NCI-H2081 treated with DMSO at 0.1 percent for 48 hours (cell line): ENCODE results near the gene PKM.
"Not testable (repeated sequence)": the region's sequence is repeated elsewhere in the genome, so short reads cannot be mapped to it uniquely, and the experiment has no call there.

Source experiments
- DNase-seq: peaks from one replicate; lab custom pipeline; 2025; lab: John Stamatoyannopoulos, UW

PKM gene

DNA sequence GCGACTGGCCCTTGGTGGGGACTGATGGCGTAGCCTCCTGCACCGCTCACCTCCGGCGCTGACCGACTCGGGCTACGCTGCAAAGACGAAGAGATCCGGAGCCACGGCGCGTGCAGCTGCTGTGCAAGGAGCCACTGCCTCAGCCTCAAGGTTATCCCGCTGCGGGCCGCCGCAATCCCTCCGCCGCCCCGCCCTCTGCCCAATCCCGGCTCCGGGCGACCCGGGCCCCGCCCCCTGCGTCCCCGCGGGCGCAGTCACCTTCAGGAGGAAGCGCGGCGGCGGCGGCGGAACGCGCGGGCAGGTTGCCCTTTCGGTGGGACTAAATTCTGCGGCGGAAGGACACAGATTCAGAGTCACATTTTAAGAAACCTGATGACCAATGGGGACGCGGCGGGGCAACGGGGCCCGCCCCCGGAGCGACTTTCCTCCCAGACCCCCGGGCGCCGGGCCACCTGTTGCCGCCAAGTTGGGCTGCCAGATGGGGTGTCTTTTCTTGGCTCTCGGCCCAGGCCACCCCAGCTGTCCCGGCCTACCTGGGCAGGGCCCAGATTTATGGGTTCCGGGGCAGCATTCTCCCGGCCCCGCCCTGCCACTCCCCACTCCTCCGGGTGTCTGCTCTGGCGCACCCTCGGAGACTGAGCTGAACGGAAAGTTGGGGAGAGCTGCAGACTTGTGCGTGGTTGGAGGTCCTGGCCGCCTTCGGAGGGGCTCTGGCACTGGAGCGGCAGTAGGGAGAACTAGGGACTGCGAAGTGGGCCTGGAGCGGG, at the start of gene PKM:
TSS of gene PKM (minus strand) at position 125 of the 767 bp plus-strand sequence. CDS start 12,093 bp downstream, outside the sequence.
- peak; percentile 66 for DNase-seq

DNA sequence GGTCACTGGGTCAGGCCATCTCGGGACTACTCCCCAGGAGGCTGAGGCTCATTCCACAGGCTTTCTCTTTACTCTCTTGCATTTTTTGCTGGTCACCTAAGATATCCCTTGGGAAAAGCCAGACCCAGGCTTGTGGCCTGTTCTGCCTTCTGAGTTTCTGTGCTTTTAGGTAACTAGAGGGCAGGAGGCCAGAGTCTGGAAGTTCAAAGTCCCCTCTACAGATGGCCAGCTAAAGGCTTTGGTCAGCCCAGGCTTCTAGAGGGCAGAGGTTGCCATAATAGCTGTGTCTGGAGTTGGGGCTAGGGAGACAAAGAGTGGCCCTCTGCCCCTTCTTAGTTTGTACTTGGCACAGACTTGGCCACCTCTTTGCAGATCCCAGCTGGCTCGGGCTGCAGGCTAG, 49.8 kb upstream of the PKM start:
- no peak for DNase-seq

GRCh38 chr15:72278737-72279136, 47.7 kb upstream of the PKM start:
- no peak for DNase-seq

GRCh38 chr15:72276326-72276700, 45.3 kb upstream of the PKM start:
- no peak for DNase-seq

DNA sequence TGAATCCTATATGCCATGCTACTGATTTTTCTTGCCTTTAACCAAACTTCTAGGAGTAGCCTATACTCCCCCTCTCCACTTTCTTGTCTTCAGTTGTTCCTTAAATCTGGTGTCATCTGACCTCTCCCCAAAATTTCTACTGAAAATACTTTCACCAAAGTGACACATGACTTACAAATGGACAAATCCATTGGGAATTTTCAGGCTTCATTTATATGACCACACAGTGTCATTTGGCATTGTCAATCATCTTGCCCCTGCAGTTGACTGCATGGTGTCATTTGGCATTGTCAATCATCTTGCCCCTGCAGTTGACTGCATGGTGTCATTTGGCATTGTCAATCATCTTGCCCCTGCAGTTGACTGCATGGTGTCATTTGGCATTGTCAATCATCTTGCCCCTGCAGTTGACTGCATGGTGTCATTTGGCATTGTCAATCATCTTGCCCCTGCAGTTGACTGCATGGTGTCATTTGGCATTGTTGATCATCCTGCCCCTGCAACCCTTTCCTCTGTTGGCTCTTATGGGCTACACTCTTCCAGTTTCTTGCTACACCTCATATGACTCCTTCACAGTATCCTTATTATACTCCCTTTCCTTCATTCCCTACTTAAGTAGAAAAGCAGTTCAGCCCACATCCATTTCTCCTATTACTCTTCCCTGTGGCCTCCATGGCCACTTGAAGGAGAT, 44.8 kb upstream of the PKM start:
- DNase-seq = not testable (repeated sequence)

DNA sequence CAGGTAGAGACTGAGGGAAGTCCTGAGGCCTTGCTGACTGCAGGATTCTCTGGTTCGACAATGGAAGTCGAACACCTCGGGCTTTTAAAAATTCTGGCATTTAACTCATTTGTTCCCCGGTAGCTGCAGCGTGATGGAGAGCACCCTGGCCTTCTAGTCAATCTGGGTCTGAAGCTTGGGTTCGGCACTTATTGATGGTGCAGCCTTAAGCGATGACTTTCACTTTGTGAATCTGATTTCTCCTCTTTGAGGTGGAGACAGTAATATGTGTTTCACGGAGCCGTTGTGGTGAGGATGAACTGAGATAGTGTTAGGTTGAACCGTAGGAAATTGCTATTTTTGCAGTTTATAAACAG, 42.0 kb upstream of the PKM start:
- DNase-seq = no peak

DNA sequence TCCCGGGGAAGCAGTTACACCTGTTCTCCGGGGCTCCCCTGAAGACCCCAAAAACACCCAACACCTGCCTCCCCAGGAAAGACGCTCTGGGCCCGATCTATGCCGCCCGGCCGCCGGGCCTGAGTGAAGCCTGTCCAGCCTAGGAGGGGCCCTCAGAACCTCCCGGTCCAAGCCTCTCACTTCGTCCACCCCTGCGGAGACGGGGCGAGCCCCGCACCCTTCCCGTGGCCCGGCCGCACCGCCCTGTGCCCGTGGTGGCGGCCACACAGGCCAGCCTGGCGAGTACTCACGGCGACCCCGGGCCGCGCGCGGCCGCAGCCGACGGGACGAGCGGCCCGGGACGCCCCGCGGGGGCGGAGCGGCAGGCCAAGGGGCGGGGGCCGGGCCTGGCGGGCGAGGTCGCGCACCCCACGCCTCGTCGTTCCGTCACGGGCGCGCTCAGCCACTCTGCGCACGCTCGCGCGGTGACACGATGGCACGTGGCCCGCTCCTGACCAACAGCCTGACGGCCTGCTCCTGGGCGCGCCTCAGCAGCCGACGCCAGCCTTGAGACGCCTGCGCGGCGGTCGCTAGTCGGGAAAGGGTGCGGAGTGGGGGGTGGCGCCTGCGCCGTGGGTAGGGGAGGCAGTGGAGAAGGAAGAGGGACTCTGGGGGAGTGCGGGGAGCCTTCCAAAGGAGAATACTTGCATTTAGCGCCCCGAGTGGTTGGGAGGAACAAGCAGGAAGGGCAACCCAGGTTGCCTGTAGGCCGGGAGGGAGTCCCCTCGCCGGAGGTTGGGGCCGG, 41.4 kb upstream of the PKM start, which contains the start of gene PARP6:
TSS of gene PARP6 (minus strand) at position 342 of the 784 bp plus-strand sequence. CDS start 5,077 bp downstream, outside the sequence.
- peak; percentile 78 for DNase-seq

DNA sequence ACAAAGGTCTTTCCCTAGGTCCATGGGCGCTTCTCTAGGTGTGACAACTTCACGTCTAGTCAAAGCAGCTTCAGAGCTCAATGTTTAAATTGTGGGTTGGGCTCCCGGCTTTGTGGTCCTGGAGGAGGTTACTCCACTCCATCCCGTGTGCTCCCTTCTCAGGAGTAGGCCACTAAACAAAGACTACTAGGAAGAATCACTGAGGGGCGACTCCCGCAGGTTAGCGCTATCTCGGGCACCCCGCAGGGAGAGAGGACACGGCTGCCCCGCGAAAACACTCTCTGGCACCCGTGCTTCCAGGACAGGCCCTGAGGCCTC, 40.9 kb upstream of the PKM start:
- no peak for DNase-seq

DNA sequence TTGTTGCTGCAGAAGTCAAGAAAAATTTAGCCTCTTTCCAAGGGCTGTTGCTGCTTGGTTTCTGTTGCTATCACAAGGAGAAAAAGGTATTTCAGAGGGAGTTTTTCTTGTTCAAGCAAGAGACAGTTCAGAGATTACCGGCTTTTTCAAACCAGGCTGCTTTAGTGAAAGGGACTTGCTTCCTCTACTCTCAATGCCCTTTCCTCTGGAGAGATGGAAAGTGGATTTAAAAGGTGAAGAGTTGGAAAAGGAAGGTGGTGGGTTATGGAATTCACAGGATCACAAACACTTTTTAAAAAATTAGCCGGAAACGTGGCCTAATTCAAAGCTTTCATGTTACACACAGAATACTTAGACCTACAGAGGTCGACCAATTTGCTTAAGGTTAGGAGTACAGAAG, 40.2 kb upstream of the PKM start:
- no peak for DNase-seq

- DNase-seq = no peak
Measured at GRCh38 chr15:72269739-72270138, 38.7 kb upstream of the PKM start.

- no peak for DNase-seq
Measured at GRCh38 chr15:72265031-72265430, 34.0 kb upstream of the PKM start.

GRCh38 chr15:72252663-72253299, 21.8 kb upstream of the PKM start:
- DNase-seq = no peak

GRCh38 chr15:72249142-72249810, 18.3 kb upstream of the PKM start:
- DNase-seq = no peak

GRCh38 chr15:72248514-72248913, 17.5 kb upstream of the PKM start:
- no peak for DNase-seq

DNA sequence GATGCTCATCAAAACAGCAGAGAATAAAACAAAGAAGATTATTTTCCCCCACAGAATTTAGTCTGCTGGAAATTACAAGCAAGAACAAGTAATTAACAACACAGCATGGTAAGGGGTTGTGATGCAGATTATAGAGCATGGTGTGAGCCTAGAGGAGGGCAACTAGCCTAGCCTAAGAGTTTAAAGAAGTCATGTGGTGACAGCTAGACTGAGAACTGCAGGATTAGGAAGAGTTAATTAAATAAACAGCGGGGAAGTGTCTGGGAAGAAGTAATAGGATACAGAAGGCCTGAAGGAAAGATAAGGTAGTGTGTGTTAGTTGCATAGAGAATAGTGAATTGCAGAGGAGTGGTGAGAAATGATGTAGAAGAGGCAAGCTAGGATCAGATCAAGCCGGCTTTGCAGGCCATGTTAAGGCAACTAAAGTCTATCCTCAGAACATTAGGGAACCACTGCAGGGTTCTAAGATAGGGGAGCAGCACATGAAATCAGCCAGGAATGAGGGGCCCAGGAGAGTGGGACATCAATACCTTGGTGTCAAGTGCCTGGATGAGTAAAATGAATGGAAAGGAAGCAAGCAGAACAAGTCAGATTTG, 11.9 kb upstream of the PKM start:
- DNase-seq = no peak

GRCh38 chr15:72239652-72240051, 8.7 kb upstream of the PKM start:
- no peak for DNase-seq

- no peak for DNase-seq
Measured at GRCh38 chr15:72238586-72238985, 7.6 kb upstream of the PKM start.

GRCh38 chr15:72237853-72238224, 6.8 kb upstream of the PKM start:
- DNase-seq = no peak

- DNase-seq = no peak
Measured at GRCh38 chr15:72237029-72237852, 6.3 kb upstream of the PKM start.

DNA sequence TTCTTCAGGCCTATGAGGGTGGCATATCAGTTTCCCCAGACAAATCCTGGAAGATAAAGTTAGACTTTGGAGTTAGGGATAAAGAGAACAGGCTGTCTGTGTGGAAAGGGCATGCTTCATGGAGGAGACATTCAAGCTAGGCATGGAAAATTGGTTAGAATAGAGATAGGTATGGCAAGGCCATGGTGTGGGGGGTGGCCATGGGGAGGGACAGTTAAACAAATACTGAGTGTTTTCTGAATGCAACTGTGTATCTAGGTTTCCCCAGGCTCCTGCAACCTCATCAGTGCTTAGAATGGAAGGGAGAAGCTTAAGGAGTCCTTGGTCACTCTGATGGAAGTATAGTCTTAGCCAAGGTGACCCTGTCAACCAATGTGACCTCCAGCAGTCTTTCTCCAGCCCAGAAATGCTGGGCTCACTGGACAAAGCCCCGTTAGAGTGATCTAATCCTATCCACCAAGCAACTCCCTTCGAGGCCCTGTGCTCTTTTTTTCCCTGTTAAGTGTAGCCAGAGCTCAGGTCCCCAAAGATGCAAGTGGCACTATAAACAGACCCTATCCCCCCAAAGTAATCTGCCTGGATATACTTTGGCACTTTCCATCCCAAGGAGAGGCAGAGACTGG, 5.5 kb upstream of the PKM start:
- DNase-seq = no peak
